Esophagus squamous epithelium (tissue), 4 donors: ENCODE data around the gene OR8G1.

Experiments
- CTCF ChIP-seq, 6 experiments: fragments of 450-650 bp in 4 of 6; fragments of 200-600 bp in 2 of 6; sonication (generic) in 2 of 6; IDR thresholded peaks; one replicate each; pipeline ENCODE4 v1.5.1; 2016 to 2019; ENCODE audit warnings: antibody characterized with exemption in 6 of 6, mild to moderate bottlenecking in 4 of 6, moderate library complexity in 4 of 6
- POLR2A ChIP-seq, 4 donors: fragments of 450-650 bp; IDR thresholded peaks; one replicate each; pipeline ENCODE4 v1.6.1; 2017; ENCODE audit warnings: antibody characterized with exemption in 4 of 4, mild to moderate bottlenecking in 4 of 4, moderate library complexity in 3 of 4

GRCh38 chr11:124193221-124194010 is 47.5 kb upstream of the OR8G1 start:
- TF ChIP-seq CTCF (IDR thresholded peaks at IDR 0.05) (no peak), POLR2A (IDR thresholded peaks at IDR 0.05) (no peak)
